GM21619 (cell line): ENCODE results near the gene PNMA8A.

Experiments
- ATAC-seq: cut with Tn5 transposase; IDR thresholded peaks from one replicate; pipeline ENCODE4 v1.9.1; 2021; ENCODE audit not compliant: unreplicated experiment

PNMA8A gene

DNA sequence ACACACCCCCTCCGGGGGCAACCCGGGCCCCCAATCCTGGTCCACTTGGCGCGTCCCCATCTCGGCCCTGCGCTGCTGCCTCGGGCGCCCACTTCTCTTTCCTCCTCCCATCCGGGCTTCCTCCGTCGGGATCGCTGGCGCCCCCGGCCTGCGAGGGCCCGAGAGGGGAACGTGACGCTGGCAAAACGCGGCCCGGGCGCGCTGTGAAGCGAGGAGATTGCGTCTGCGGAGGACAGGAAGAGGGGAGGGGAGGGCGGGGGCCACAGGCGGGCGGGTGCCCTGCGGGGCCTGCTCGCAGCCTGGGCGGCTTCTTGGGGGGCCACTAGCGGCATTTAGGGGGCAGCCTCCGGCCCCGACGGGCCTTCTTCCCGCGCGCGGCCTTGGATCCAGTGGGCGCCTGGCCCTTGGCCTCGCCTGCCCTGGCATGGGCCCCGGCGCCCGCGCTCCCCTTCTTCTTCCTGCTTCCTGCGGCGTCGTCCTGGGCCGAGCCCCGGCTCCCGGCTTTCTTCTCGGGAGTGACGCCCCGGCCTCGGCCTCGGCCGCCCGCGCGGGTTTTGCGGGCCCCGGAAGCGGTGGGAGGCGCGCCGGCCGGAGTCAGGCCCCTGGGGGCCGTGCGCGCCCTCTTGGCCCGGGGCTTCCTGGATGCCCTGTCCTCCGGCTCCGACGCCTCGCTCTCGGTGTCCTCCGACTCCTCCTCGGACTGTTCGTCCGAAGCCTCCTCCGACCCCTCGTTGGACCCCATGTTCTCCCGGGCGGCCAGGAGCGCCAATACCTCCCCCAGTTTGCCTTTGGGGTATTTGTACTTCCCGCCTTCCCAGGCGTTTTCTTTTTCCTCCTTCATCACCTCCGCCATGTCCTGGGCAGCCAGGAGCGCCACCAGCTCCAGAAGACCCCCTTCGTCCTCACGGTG is 22.1 kb upstream of the PNMA8A start:
- ATAC-seq: no peak

DNA sequence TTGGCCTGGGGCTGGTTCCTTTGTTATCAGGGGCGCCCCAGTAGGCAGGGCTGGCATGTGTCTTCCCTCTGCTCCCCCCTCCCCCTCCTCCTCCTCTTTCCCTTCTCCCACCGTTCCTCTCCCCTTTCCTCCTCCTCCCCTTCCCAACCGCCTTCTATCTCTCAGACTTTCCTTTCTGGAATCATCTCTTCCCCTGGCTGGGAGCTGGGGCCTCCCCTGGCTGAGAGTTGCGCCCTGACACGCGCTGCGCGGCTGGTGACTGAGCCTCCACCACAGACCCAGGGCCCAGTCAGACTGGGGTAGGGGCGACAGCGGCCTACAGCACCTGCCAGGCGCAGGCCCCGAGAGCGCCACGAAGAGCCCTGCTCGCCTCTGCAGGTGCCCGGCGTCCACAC is 21.5 kb upstream of the PNMA8A start:
- ATAC-seq: no peak

GRCh38 chr19:46491975-46492682 is 20.8 kb upstream of the PNMA8A start:
- ATAC-seq: no peak

GRCh38 chr19:46490774-46491173 is 19.4 kb upstream of the PNMA8A start:
- no peak for ATAC-seq

- no peak for ATAC-seq
Measured at GRCh38 chr19:46489445-46490272, 18.3 kb upstream of the PNMA8A start.

DNA sequence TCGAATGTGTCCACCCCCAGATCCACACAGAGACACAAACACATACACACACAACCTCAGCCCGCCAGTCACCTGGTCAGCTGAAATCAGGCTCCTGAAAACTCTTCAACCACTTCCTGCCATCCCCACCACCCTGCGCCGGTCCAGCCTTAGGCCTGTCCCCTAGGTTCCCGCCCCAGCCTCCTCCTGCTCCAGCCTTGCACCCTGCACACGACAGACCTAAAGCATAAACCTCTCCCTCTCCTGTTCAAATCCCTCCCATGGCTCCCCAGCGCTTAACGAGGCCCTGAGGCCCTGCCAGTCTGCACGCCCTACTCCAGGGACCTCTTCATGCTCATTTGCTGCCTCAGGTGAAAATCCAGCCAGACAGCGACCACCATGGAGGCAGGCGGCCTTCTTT is 17.2 kb upstream of the PNMA8A start:
- ATAC-seq: no peak

- no peak for ATAC-seq
Measured at GRCh38 chr19:46487802-46488445, 16.6 kb upstream of the PNMA8A start.

- no peak for ATAC-seq
Measured at GRCh38 chr19:46487178-46487801, 15.9 kb upstream of the PNMA8A start.

GRCh38 chr19:46486358-46486757 is 15.0 kb upstream of the PNMA8A start:
- ATAC-seq: no peak

DNA sequence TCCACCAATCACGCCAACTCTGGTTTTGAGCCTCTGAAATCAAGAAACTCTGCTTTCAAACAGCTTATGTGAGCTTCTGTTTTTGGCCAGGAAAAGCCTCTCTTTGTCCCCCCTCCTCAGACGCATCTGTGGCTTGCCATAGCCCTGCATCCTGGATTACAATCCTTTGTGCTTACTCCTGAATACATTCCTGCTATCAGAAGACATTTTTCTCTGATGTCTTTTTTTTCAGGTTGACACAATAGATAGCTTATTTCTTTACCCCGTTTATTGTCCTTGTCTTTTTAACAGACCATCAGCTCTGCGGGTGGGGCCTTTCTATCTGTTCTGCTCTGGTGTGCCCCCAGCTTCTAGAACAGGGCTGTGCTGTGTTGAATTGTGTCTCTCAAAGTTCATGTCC is 13.3 kb upstream of the PNMA8A start:
- no peak for ATAC-seq

GRCh38 chr19:46482631-46483030 is 11.3 kb upstream of the PNMA8A start:
- ATAC-seq: no peak

- ATAC-seq: no peak
Measured at GRCh38 chr19:46481947-46482346, 10.6 kb upstream of the PNMA8A start.

DNA sequence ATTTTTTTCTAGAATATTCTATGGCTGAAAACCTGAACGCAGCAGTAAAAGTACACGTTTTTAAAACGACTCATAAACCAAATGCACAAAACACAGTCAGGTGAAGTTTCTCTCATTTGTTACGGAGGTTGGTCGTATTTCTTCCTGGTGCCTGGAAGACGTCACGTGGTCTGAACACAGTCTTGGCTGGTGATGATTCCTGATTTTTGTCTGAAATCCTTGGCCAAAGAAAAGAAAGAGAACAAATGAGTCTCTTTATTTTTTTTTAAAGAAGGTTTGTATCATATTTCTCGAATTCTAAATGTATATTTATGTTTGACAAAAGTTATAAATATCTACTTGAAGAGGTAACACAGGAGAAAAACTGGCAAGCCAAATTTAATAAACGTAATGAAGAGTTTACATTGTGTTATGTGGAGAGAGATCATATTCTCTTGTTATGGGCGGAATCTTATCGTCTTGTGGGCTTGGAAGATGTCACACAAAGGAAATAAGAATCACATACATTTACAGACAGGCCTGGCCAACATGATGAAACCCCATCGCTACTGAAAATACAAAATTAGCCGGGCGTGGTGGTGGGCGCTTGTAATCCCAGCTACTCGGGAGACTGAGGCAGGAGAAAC is 10.0 kb upstream of the PNMA8A start:
- no peak for ATAC-seq

DNA sequence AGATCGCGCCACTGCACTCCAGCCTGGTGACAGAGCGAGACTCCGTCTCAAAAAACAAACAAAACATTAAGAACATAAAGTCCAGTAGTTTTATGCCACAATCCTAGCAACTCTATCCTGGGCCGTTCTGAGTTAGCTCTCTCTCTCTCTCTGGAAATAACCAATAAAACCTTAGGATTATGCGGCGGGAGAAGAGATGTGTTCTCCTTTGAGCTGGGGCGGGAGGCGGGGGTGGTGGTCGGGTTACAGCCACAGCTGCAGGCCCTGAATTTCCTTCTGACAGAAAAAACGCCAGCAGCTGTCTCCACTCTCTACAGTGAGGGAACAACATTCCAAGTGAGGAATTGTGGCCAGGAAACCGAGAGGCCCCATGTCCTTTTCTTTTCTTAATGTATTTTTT is 9.1 kb upstream of the PNMA8A start:
- no peak for ATAC-seq

DNA sequence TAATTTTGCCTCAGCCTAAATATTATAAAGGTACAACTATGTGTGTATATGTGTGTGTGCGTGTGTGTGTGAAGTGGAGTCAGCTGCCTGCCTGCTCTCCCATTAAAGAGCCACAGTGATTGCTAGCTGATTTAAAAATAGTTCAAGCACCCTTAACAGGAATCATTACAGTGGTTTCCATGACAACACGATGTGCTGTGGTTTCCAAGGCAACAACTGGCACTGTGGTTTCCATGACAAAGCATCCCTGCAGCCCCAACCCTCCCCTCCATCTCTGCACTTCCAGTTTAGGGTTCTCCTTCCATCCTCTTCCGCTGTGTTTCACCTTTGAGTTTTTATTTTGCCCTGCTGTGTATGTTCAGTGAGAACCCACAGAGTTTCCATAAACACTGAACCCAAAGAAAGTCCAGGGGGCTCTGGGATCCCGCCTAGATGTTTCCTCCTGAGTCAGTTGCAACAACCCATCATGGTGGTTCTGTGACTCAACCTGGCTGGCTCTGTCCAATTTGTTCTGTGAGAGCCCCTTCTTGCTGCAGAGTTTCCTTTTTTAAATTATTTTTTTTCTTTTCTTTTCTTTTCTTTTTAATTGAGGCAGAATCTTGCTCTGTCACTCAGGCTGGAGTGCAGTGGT is 7.1 kb upstream of the PNMA8A start:
- ATAC-seq: no peak

DNA sequence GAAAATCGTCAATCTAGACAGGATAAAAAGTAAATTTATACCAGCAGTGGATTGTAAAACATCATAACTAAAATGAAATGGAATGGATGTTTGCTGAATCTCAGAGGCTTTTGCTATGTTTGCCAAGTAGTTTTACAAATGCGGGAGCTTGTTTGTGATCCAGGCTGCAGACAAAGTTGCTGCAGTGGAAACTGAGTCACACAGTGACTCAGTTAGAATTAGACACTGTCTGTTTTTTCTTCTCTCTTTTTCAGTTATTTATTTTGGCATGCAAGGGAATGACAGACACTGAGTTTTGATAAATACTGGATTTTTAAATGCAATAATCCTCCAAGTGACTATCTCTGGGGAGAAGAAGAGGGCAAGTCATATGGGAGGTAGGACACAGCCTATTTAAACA is 4.6 kb upstream of the PNMA8A start:
- no peak for ATAC-seq

- no peak for ATAC-seq
Measured at GRCh38 chr19:46474211-46474610, 2.8 kb upstream of the PNMA8A start.

DNA sequence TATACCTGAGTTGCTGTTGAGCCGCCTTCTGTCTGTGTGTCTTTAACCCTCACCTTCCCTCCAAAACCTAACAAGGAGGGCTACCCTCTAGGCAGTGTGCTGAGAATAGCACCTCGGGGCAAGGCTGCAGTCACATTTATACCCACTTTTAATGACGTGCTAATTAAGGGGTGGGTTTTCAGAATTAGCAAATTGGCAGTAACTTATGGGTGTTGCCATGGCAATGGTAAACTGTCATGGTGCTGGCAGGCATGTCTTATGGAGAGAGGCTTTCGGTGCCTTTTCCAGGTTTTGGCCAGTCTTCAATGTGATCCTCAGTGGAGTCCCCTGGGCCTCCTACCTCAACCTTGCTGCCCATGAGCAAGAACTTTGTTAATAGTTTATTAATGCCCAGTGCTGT is 1.2 kb upstream of the PNMA8A start:
- ATAC-seq: no peak

DNA sequence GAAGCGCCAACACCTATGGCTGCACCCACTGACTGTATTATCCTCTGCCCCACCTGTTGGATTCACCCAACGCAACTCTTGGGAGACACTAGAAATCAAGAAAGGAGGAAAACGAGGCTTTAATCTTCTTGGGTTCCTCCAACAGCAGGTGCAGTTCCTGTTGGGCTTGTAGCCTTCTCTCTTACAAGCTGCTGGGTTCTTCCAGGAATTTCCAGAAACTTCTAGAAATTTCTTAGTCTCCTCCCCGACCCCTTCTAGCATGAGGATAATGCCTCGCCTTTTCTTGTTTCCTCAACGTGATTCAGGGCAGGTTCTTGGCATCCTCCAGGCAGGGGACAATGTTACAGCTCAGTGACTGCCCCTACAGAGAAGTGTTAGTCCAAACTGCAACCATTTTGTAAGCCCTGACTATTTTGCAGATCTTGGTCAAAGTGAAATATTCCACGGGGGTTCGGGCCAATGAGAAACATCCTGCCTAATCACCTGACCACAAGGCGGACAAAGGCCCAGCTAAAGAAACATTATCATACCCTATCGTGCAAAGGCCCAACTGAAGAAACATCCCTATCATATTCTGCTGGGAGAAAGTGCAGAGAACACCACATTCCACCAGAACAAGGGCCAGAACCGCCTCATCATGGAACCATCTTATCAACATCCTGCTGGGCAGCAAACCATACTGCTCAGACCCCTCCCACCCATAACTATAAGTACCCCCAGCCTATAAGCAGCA is 614 bp upstream of the PNMA8A start:
- ATAC-seq: no peak
